ENCODE measurements around the gene FEZ2.
"Not testable (repeated sequence)": the region's sequence is repeated elsewhere in the genome, so short reads cannot be mapped to it uniquely, and the experiment has no call there.

Gene FEZ2, protein sequence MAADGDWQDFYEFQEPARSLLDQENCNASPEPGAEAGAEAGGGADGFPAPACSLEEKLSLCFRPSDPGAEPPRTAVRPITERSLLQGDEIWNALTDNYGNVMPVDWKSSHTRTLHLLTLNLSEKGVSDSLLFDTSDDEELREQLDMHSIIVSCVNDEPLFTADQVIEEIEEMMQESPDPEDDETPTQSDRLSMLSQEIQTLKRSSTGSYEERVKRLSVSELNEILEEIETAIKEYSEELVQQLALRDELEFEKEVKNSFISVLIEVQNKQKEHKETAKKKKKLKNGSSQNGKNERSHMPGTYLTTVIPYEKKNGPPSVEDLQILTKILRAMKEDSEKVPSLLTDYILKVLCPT

DNA sequence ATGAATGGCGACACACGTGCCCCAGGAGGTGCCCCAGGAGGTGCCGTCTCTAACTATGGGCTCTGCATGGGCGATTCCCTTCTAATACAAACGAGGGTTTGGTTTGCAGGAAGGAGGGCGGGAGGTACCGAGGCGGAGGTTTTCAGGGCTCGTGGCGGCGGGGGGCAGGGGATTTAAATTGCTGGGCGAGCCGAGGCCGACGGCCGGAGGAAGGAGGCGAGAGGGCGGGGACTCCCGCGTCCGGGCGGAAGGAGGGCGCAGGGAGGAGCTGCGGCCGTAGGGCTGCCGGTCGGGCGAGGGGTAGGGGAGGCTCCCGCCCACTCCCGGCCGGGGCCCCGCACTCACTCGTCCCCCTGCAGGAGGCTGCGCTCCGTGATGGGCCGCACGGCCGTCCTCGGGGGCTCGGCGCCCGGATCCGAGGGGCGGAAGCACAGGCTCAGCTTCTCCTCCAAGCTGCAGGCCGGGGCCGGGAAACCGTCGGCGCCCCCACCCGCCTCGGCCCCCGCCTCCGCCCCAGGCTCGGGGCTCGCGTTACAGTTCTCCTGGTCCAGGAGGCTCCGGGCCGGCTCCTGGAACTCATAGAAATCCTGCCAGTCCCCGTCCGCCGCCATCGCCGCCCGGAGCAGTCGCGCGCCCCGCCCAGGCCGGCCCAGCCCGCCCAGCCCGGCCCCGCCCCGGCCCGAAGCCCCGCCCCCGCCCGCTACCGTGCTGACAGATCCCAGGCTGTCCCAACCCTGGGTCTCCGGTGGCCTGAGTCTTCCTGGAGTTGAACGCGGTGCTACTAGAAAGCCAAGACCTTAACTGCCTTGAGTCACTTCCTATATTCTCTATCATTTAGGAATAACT is at the start of gene FEZ2:
Gene FEZ2, minus strand, starts transcription at position 637 of the 846 bp plus-strand sequence. Its CDS starts 26 bp downstream, at position 611.
- DNase-seq = peak; percentile 5

DNA sequence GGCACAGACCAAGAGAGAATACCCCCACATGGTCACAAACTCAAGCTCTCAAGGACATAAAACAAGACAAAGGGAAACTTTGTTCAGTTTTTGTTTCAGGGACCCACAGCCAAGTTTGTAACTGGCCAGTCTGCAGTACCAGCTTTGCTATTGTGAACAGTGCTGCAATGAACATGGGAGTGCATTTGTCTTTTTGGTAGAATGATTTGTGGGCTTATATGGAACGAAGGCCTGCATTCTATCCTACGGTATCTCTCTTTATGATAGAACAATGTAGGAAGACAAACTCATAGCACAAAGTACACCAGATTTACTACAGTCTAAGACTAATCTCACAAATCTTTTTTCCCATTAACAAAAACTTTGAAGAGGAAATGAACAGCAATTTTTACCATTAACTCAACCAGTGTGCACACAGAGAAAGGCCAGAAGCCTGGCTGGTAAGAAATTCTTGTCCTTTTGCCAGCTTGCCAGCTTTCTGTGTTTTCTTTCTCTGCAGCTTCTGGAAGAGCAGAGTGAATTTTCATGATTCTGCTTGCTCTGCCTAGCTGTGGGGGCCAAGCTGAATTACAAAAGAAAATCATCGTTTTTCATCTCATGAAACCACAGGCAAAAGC is 37.1 kb upstream of the FEZ2 start:
- no peak for DNase-seq

DNA sequence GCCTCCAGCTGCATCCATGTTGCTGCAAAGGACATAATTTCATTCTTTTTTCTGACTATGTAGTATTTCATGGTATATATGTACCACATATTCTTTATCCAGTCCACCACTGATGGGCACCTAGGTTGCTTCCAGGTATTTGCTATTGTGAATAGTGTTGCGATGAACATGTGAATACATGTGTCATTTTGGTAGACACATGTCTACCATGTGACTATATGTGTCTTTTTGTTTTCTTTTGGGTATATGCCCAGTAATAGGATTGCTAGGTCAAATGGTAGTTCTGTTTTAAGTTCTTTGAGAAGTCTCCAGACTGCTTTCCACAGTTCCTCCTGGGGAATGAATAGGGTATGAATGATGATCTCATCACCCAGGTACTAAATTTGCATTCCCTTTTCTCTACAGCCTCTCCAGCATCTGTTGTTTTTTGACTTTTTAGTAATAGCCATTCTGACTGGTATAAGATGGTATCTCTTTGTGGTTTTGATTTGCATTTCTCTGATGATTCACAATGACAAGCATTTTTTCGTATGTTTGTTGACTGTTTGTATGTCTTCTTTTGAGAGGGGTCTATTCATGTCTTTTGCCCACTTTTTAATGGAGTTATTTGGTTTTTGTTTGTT is 35.6 kb upstream of the FEZ2 start:
- no peak for DNase-seq

DNA sequence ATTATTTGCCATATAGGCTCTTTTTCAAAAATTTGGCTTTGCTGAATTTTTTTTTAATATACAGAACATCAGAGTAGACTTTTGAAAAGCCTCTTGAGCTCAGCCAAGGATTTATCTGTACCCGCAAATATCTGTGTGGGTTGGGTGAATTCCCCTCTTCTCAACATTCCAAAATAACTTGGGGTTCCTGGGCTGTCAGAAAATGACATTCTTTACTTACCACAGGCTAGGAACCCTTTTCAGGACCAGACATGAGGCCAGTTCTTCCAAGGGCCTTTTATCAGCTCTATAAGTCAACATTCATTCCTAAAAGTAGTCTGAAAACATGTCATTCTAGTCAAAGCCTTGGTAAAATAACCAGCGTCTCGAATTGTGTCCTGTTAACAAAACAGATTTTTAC is 28.8 kb upstream of the FEZ2 start:
- DNase-seq = no peak

DNA sequence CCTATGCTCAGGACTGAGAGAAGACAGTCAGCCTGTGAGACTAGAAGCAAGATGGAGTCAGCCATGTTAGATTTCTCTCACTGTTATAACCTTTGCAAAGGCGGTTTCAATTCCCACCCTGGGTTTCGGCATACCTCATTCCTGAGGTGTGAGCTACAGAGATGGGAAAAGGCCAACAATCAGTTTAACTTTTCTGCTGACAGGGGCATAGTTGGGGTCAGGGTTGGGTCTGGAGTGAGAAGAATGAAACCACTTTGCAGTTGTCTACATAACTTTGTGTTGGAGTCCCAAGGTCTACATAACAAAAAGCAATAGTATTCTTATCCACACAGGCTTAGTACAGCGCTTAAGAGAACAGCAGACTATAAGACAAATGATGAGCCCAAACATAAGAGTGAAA is 28.1 kb upstream of the FEZ2 start:
- DNase-seq = no peak

DNA sequence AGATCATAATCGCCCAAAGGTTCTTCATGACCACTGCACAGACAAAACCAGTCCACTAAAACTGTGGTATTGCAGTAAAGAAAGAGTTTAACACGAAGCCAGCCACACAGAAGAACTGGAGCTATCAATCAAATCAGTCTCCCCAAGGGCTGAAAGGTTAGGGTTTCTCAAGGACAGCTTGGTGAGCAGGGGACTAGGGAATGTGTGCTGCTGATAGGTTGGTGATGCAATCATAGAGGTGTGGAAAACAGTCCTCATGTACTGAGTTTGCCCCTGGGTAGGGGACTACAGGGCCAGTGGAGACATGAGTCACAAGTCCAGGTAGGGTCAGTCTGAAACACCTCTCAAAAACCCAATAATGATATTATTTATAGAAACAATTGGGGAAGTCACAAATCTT is 27.3 kb upstream of the FEZ2 start:
- DNase-seq = no peak

DNA sequence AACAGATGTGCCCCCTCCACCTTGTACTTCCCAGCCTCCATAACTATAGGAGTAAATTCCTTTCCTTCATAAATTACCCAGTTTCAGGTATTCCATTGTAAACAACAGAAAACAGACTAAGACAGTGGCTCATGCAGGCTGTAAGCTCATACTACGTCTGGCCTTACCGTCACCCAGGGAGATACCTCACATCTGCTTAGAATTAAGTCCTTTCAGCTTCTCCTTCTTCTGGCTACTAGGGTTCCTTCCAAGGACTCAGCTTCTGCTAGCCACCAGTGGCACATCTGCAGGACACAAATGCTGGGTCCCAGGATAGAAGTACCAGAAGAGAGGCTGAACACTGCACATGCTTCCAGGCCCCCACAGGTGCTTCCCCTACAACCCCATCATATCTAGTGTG is 22.4 kb upstream of the FEZ2 start:
- DNase-seq = no peak

DNA sequence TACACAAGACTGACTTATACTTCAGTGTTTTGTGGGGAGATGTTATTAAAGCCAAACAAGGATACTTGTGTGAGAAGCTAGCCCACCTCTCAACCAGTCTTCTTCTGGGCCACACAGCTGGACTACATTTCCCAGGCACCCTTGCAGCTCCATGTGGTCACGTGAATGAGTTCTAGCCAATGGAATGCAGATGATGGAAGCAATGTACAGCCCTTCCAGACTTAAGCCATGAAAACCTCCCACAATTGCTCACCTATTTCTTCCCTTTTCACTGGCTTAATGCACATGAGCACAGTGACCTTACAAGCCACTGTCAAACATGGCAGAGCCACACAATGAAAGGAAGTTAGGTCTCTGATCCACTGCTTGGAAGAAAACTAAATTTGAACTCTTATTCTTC is 20.4 kb upstream of the FEZ2 start:
- no peak for DNase-seq

DNA sequence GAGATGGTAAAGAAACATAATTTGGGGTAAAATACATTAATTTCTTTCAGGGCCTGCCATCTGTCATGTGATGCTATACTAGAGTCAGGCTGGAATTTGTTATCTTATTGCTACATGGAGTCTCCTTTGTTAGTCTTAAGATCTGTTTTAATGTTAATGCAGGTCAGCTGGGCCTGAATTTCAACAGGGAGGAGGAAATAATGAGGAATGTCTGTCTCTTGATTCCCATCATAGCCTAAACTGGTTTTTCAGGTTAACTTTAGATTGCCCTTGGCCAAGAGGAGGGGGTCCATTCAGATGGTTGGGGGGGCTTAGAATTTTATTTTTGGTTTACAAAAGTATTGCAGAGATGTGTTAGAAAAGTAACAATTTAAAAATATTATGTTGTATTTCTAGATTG is 19.0 kb upstream of the FEZ2 start:
- no peak for DNase-seq

DNA sequence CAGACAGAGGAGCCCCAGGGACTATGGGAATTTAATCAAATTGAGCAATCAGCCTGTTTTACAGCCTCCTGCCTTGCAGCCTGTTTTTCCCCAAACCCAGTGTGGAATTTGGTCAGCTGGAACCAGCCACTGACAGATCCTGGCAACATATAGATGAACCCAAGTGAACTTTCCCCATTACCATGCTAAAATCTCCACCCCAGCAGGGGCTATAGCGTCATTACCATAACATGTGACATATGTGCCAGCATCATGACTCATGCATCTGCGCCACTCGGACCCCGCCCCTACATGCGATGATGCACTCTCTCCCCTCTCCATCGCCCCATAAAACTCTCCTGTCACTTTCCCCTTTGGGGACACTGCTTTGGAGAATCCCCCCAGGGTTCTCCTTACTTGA is 17.3 kb upstream of the FEZ2 start:
- DNase-seq = no peak

DNA sequence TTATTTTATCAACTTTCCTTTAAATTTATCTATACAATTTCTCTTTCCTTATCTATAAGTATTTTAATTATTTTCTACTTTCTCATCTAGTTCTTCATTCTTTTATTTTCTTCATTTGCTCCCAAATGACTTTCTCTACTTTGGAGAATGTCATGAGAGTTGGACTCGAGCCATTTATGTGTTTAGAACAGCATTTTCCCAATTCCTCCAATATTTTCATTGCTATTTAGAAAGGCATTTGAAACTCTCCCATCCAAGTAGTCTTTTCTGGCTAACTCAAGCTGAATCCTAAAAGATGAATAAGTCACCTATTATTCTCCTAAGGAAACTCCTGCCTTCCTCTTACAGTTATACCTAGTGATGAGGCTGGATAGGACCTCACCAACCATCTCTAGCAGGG is 15.8 kb upstream of the FEZ2 start:
- no peak for DNase-seq

DNA sequence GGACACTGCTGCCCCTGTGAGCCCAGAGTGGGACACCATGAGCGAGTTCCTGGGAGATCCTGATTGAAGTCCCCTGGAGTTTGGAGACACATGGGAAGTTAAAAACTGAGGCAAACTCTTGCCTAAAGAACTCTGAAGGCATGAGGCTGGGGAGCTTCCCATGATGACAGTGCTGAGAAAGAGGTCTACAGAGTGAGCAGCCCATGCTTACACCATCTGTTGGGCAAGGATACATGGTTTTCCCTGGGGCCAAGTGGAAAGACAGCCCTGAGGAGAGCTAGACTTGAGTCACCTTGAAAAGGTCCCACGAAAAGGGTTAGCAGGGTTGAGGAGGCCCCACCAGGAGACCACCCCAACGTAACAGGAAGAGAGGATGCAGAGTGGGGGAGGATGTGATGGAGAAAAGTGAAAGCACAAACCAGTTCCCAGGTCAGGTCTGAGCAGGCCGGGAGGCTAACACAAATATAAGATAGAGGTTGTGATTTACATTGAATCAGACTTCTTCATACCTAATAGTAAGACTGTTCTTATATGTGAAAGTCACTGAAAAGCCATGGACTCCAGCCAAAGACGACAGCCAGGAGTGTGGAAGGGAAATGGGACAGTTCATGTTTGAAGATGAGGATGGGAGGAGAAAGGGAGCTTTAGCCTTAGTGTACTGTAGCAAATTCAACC is 13.5 kb upstream of the FEZ2 start:
- DNase-seq = no peak

DNA sequence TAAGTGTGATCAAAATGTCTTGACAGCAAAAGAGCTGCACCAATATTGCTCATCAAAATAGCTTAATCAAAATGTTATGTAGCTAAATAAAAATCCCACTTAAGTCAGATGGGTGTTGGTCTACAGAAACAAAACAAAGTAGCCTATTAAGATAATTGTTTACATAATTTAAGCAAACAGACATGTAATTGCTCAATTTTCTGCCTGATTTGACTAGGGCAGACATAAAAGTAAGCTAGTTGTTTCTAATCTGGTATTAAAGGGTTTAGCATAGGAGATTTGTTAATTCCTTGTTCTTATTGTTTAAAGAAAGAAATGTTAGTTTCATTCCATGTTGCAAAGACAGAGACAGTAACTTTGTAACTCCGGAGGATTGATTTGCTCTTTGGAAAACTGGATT is 11.5 kb upstream of the FEZ2 start:
- no peak for DNase-seq

DNA sequence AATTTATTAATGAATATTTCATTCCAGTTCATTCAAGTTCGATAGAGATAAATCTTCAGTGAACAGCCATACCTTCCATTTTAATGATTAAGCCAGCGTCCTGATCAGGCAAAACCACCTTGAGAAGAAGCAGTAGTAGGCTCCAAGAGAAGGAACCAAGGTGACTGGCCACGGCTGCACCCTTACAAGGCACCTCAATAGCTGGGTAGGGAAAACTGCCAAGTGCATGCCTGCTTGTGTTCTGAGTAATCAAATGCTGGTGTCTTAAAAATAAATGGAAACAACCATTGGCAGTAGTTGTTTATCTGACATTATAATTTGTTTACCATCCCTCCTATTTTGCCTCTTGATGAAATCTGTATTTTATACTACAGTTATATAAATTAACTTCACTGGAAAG is 10.0 kb upstream of the FEZ2 start:
- no peak for DNase-seq

DNA sequence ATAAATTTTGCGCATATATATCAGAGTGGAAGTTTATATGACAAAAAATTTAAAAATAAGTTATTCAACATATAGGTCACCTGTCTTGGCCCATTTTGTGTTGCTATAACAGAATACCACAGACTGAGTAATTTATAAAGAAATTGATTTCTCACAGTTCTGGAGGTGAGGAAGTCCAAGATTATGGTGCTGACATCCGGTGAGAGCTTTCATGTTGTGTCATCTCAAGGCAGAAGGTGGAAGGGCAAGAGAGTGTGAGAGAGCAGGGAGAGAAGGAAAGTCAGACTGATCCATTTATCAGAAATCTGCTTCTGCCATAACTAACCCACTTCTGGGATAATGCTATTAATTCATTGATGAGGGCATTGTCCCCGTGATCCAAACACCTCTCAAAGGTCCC is 9.0 kb upstream of the FEZ2 start:
- no peak for DNase-seq

DNA sequence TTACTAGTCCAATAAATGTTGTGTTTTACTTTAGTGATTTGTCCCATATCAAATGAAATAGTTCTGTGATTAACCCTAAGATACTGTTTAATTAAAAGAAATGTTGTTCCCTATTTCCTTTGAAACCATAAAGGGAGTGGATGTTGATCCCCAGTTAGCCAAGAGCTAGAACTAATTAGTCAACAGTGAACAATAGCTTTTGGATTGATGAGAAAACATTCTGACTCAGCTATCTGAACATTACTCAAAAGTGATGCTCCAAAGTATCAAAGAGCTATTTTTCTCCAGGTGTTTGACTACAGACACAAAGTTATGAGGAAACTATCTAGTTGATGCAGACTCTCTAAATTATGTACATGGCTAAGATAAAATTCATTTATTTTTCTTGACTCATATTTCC is 7.3 kb upstream of the FEZ2 start:
- no peak for DNase-seq

DNA sequence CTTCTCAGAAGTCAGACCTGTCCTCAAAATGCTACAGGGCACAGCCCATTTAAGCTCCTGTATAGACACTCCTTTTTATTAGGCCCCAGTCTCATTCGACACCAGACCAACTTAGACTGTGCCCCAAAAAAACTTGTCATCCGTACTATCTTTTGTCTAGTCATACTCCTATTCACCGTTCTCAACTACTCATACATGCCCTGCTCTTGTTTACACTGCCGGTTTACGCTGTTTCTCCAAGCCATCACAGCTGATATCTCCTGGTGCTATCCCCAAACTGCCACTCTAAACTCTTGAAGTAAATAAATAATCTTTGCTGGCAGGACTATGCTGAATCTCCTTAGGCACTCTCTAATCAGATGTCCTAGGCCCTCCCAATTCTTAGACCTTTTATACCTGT is 5.7 kb upstream of the FEZ2 start:
- not testable (repeated sequence) for DNase-seq

DNA sequence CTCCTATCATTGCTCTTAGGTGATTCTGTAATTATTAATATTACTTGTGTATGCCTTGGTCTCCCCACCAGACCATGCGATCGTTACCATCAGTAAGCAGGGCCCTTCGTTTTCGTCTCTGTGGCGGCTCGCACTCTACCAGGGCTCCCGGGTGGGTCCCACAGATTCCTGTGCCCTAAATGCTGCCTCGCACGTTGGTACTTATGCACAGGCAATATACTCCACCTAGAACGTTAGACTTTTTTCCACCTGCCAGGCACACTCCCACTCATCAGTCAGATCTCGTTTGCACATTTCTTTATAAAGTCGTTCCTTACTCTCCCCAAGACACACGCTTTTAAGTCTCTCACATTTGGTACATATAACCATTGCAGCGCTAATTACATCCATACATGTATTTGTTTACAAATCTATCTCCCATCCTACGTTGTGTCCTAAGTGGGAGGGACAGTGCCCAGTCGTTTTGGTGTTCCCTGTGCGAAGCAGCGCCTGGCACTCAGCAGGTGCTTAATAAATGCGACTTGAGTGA is 901 bp downstream of the FEZ2 start:
- no peak for DNase-seq

DNA sequence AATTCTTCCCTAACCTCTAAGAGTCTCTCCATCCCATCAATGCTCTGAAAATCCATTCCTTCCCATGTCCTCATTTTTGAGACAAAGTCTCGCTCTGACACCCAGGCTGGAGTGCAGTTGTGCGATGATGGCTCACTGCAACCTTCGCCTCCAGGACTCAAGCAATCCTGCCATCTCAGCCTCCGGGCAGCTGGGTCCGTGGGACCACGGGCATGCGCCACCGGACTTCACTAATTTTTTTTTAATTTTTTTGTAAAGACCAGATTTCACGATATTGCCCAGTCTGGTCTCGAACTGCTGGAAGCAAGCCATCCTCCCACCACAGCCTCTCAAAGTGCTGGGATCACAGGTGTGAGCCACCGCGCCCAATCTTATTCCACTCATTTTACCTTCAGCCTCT is 1.6 kb downstream of the FEZ2 start:
- DNase-seq = no peak

DNA sequence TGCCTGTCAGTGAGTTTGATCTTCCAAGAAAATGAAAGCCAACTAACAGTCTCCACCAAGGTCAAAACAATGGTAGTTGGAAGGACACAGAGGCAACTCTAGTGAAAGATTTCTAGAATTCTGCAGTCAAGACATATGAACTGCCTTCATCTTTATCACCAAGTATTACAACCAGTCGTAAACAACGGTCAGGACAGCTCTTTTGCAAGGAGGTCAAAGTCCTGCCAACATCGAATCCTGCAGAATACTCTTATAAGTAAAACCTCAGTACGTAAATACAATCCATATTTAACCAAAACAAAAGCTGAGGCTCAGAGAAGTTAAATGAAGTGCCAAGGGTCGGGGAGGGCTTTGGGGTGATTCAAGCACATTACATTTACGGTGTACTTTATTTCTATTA is 3.1 kb downstream of the FEZ2 start:
- DNase-seq = no peak

DNA sequence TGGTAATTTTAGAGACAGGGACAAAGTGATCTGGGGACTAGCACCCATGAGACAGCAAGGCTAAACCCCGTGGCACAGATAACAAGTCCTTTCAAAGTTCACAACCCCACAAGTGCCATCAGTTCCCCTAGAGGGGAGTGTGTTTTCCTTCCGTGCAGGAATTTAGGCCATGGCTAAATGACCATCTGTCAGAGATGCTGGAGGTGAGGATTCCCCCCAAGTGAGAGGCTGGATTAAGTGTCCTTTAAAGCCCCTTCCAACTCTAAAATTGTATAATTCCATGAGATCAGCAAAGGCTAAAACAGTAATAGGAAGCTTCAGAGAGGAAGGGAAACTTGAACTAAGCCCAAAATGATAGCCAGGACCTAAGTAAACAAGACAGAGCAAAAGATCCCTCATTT is 8.7 kb downstream of the FEZ2 start:
- DNase-seq = no peak

DNA sequence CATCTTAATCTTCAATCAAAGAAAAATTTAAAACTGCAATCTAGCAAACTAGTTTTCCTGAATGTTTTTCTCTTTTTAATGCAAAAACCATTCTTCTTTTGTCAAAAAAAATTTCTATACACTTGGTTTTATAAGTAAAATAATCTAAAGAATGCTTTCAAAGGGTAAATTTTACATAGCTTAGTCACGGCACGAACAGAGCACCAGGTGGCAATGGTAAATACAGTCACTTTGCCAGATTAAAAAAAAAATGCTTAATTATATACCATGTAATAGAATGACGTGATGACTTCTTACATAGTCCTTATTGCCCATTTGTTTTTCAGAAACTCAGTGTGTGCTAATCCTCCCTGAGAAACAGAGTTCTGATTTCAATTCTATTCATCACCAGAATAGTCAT is 10.4 kb downstream of the FEZ2 start:
- no peak for DNase-seq

DNA sequence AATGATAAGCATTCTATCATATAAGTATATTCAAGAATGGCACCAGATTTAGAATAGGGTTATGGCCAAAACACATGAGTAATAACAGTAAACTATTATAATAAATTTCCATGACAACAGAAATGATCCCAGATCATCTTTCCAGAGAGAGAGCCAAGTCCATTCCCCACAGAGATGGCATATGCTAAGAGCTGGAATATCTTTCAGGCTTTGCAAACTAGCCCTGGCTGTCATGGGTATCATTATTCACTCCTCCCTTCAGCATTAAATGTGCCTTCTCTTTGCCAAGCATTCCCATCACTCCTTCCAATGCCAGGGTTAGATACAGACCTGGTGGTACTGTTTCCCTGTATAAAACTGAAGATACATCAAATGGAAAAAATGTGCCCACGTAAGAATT is 10.9 kb downstream of the FEZ2 start:
- no peak for DNase-seq
